ENCODE measurements around the gene CCDC6.
"Not testable (repeated sequence)": the region's sequence is repeated elsewhere in the genome, so short reads cannot be mapped to it uniquely, and the experiment has no call there.

GRCh38 chr10:59744156-59744555, 162.2 kb downstream of the CCDC6 start:
- not testable (repeated sequence) for TF ChIP-seq CTBP1 (IDR thresholded peaks at IDR 0.05; ENCODE audit: borderline replicate concordance); HDGF (IDR thresholded peaks at IDR 0.05; ENCODE audit: borderline replicate concordance); TARDBP (IDR thresholded peaks at IDR 0.05); SP1 (IDR thresholded peaks at IDR 0.05); SUZ12 (IDR thresholded peaks at IDR 0.05); BHLHE40 (IDR thresholded peaks at IDR 0.05; ENCODE audit: borderline replicate concordance); ELF4 (IDR thresholded peaks at IDR 0.05); NFRKB (IDR thresholded peaks at IDR 0.05); LEF1 (IDR thresholded peaks at IDR 0.05; ENCODE audit: borderline replicate concordance)

Data from HEK293T (cell line).